ENCODE data around the gene NKD1.

DNA sequence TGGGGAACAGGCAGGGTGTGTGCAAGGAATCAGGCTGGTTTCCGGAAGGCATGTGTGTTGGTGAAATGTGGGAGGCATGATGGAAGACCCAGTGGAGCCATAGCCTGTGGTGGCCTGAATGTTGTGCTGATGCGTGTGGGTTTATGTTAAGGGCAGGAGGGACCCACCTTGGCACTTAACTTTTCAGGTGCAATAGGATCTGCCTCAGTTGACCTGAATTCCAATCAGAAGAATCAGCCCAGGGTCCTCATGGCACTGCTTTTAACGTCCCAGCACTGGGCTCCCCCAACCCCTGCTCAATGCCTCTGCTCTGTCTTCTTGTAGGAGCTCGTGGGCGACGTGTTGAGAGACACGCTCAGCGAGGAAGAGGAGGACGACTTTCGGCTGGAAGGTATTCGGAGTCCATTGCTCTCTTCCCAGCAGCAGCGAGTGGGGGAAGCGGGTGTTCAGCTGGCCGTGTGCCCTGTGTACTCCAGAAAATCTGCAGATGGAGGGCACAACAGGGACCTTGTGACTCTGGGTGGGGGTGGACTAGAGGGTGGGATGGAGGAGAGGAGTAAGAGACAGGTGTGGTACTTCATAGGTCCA lies 59.9 kb downstream of the NKD1 start:
- TF ChIP-seq CTBP1 (IDR thresholded peaks at IDR 0.05; ENCODE audit: borderline replicate concordance) (no peak), FOXK2 (IDR thresholded peaks at IDR 0.05) (no peak), NFRKB (IDR thresholded peaks at IDR 0.05) (no peak)
